GM18519 (cell line): Measurements from ENCODE around the gene S1PR5.
A peak's percentile ranks its signal among the peaks of the same experiment; 100 is the strongest.
"Not testable (repeated sequence)": the region's sequence is repeated elsewhere in the genome, so short reads cannot be mapped to it uniquely, and the experiment has no call there.

Experiments used
- ATAC-seq: cut with Tn5 transposase; IDR thresholded peaks from one replicate; pipeline ENCODE4 v1.9.1; 2021; ENCODE audit warnings: mild to moderate bottlenecking, moderate library complexity; ENCODE audit not compliant: unreplicated experiment, low FRiP score

Gene S1PR5

DNA sequence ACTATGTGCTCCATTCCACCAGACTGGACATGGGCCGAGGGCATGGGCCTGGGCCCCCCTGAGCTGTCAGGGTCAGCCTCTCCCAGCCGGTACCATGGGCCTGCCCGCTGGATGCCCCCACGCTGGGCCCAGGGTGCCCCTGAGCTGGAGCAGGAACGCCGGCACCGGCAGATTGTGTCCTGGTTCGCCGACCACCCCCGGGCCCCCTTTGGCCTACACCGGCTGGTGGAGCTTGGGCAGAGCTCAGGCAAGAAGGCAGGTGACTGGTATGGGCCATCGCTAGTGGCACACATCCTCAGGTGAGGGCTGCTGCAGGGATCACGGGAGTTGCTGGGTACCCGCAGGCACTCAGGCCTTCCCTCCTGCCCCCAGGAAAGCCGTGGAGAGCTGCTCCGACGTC lies 29.6 kb upstream of the S1PR5 start:
- no peak for ATAC-seq

- no peak for ATAC-seq
Observed at GRCh38 chr19:10544753-10545251, 27.6 kb upstream of the S1PR5 start.

DNA sequence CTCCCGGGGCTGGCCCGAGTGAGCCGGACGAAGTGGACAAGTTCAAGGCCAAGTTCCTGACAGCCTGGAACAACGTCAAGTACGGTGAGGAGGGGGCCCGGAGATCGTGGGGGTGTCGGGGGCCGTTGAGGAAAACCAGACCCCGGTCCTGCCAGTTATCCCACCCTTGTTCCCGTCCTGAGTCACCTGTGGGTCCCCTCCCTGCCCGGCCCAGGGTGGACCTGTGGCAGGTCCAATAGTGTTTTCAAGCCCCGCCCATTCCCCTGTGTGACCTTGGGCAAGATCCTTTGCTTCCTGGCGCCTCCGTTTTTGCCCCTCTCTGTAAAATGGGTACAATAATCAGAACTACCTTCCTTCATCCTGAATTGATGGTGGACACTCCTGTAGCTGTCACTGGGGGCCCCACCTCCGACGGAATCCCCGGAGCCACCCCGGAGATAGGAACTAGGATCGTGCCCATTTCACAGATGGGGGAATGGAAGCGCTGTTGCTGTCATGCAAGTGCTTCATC lies 27.1 kb upstream of the S1PR5 start:
- no peak for ATAC-seq

- ATAC-seq, result peak; percentile 44
Observed at GRCh38 chr19:10543420-10544241, 26.4 kb upstream of the S1PR5 start, which contains the start of gene ATG4D. ATG4D (plus strand) TSS chr19:10543904; CDS start chr19:10544091, 187 bp downstream.

GRCh38 chr19:10543059-10543419 lies 25.8 kb upstream of the S1PR5 start:
- no peak for ATAC-seq

- ATAC-seq, result not testable (repeated sequence)
Observed at GRCh38 chr19:10539016-10539415, 21.8 kb upstream of the S1PR5 start.

DNA sequence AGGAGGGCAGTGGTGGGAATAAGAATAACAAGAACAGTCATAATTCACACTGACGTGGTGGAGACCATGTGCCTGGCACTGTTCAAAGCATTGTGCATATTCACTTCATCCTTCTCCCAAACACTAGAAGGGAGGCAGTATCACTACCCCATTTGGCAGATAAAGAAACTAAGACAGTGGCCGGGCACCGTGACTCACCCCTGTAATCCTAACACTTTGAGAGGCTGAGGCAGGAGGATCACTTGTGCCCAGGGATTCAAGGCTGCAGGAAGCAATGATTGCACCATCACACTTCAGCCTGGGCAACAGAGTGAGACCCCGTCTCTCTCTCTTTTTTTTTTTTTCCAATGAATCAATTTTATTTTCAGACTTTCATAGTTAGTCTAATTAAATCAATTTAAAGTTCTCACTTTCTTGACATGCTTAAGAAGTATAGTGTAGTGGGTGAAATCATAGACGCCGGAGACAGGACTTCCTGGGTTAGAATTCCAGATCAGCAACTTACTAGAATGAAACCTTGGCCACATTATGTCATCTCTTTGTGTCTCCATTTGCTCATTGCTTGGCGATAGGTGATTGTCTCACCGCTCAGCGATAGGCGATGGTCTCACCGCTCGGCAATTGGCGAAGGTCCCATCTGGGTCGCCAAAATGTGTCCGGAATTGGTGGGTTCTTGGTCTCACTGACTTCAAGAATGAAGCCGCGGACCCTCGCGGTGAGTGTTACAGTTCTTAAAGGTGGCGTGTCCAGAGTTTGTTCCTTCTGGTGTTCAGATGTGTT lies 21.1 kb upstream of the S1PR5 start:
- ATAC-seq, result no peak

GRCh38 chr19:10537668-10538067 lies 20.4 kb upstream of the S1PR5 start:
- ATAC-seq, result no peak

- no peak for ATAC-seq
Observed at GRCh38 chr19:10535613-10536012, 18.4 kb upstream of the S1PR5 start.

GRCh38 chr19:10533646-10534386 lies 16.6 kb upstream of the S1PR5 start:
- ATAC-seq, result no peak

DNA sequence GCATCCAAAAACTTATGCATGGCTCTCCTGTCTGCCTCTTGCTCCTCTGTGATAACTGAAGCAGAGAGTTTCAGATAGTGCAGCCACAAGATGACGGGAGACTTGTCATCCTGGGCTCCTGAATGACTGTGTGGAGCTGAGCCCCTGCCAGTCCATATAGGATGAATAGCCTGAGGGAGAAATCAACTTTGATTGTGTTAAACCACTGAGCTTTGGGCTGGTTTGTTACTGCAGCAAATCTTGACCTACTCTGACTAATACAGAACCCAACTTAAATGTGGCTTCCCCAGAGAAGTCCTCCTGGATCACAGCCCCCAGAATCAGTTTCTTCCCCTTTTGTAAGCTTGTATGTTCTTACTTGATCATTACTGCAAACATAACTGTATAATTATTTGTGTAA lies 15.2 kb upstream of the S1PR5 start:
- no peak for ATAC-seq

DNA sequence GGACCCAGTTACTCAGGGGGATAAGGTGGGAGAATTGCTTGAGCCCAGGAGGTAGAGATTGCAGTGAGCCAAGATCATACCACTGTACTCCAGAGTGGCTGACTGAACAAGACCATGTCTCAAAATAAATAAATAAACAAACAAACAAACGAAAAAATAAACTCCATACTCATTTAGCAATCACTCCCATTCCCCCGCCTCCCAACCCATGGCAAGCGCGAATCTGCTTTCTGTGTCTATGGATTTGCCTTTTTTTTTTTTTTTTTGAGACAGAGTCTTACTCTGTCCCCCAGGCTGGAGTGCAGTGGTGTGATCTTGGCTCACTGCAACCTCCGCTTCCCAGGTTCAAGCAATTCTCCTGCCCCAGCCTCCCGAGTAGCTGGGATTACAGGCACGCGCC lies 9.6 kb upstream of the S1PR5 start:
- ATAC-seq, result not testable (repeated sequence)

GRCh38 chr19:10525636-10526035 lies 8.4 kb upstream of the S1PR5 start:
- no peak for ATAC-seq

GRCh38 chr19:10523135-10523636 lies 5.9 kb upstream of the S1PR5 start:
- ATAC-seq, result no peak

DNA sequence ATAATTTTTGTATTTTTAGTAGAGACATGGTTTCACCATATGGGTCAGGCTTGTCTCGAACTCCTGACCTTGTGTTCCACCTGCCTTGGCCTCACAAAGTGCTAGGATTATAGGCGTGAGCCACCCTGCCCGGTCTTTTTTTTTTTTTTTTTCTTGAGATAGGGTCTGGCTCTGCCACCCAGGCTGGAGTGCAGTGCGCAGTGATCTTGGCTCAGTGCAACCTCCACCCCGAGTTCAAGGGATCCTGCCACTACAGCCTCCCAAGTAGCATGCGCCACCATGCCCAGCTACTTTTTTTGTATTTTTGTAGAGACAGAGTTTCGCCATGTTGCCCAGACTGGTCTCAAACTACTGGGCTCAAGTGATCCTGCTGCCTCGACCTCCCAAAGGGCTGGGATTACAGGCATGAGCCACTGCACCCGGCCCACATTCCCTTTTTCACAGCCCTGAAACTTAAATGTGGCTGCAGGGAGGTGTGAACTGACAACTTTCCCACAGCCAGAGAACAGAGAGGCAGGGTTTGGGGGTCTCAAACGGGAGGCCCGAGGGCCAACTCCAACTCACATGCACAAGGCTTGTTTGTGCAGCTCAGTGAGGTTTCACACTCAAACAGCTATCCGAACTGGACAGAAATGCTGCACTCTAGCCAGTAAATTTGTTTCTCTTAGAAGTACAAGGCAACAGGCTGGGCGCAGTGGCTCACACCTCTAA lies 4.4 kb upstream of the S1PR5 start:
- no peak for ATAC-seq

DNA sequence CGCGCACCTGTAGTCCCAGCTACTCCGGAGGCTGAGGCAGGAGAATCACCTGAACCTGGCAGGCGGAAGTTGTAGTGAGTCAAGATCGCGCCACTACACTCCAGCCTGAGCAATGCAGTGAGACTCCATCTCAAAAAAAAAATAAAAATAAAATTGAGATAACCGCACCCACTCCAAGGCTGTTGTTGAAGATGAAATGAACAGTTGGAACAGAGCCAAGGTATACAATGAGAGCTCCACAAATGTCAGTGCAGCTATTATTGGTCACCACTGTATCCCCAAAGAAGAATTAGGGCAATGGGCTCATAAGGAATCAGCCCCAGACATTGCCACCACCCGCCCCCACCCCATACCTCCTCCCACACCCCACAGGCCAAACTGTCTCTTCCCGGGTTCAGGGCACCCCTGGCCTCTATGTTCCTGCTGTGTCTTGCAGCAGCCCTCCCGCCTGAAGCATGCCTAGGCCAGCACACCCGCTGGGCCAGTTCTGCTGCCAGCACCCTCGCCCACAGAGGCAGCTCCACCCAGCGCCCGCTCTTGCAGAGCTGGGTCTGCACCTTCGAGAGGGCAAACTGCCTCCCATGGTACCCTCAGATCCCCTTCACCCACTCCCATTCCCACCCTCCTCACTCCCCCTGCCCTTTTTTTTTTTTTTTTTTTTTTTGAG lies 3.5 kb upstream of the S1PR5 start:
- no peak for ATAC-seq

GRCh38 chr19:10519421-10519820 lies 2.2 kb upstream of the S1PR5 start:
- no peak for ATAC-seq

- ATAC-seq, result no peak
Observed at GRCh38 chr19:10518444-10519361, 1.5 kb upstream of the S1PR5 start.
